Measurements from ENCODE around the gene ZNF439.
"Not testable (repeated sequence)": the region's sequence is repeated elsewhere in the genome, so short reads cannot be mapped to it uniquely, and the experiment has no call there.

DNA sequence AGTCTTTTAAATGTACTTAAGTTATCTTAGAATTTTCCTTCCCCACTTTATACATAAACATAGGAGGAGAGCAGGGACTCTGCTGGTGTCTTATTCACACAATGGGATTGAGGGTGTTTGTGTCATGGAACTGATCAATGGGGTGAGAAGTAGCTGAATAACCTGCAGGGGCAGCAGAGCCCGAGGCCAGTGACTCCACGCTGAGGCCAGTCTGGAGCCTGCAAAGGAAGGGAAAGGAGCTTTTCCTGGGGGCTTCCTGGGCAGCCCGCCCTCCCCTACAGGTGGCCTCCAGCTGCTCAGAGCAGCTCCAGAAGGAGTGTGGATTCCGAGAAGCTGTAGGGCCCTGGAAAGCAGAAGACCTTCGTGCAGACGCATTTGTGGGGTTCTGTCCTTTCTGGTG is 911 bp upstream of the ZNF439 start:
- TF ChIP-seq, protein P1, sequence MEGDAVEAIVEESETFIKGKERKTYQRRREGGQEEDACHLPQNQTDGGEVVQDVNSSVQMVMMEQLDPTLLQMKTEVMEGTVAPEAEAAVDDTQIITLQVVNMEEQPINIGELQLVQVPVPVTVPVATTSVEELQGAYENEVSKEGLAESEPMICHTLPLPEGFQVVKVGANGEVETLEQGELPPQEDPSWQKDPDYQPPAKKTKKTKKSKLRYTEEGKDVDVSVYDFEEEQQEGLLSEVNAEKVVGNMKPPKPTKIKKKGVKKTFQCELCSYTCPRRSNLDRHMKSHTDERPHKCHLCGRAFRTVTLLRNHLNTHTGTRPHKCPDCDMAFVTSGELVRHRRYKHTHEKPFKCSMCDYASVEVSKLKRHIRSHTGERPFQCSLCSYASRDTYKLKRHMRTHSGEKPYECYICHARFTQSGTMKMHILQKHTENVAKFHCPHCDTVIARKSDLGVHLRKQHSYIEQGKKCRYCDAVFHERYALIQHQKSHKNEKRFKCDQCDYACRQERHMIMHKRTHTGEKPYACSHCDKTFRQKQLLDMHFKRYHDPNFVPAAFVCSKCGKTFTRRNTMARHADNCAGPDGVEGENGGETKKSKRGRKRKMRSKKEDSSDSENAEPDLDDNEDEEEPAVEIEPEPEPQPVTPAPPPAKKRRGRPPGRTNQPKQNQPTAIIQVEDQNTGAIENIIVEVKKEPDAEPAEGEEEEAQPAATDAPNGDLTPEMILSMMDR (conservative IDR thresholded peaks at IDR 0.05; ENCODE audit: low read depth, low read length), result not testable (repeated sequence)
- TF ChIP-seq EZH2phosphoT487 (IDR thresholded peaks at IDR 0.05; ENCODE audit: borderline replicate concordance, low read length); EZH2 (IDR thresholded peaks at IDR 0.05; ENCODE audit: low read length, unreplicated experiment): not testable (repeated sequence)
